ENCODE data around the gene RRP1B.

DNA sequence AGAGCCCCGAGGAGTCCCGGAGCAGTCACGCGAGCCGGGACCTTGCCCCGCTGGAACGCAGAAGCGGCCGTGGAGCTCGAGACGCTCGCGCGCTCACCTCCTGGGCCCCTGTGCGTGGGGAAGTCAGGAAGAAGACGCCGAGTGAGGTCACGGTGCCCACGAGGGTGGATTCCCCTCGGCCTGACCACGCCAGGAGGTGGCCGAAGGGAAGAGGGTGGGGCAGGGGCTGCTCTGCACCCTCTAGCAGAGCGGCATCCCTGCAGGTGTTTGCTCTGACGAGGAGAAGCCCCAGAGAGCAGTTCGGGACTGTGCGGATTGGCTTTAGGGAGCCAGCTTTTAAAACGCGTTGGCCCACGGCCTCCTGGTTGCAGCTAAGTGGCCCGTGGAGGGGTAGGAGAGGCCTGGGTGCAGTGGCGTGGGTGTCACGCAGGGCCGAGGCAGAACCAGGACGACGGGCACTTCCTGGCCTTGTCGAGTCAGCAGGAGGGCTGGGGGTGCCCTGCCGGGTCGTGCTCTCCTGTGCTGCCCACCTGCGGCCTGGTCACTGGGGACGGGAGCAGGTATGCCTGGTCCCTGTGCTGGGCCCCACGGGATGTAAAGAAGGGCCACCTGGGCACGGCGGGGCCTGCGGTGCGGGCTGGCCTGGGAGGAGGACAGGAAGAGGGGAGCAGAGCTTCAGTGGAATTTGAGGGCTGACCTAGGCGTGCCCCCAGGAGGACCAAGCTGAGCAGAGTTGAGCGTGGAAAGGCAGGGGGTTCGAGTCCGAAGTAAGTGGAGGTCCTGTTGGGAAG is 60.6 kb downstream of the RRP1B start:
- TF ChIP-seq, protein P1, sequence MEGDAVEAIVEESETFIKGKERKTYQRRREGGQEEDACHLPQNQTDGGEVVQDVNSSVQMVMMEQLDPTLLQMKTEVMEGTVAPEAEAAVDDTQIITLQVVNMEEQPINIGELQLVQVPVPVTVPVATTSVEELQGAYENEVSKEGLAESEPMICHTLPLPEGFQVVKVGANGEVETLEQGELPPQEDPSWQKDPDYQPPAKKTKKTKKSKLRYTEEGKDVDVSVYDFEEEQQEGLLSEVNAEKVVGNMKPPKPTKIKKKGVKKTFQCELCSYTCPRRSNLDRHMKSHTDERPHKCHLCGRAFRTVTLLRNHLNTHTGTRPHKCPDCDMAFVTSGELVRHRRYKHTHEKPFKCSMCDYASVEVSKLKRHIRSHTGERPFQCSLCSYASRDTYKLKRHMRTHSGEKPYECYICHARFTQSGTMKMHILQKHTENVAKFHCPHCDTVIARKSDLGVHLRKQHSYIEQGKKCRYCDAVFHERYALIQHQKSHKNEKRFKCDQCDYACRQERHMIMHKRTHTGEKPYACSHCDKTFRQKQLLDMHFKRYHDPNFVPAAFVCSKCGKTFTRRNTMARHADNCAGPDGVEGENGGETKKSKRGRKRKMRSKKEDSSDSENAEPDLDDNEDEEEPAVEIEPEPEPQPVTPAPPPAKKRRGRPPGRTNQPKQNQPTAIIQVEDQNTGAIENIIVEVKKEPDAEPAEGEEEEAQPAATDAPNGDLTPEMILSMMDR (IDR thresholded peaks at IDR 0.05 in 4 of 5, conservative IDR thresholded peaks at IDR 0.05 in 1 of 5): no peak
- no peak for TF ChIP-seq POLR2A (IDR thresholded peaks at IDR 0.05)

All from gastrocnemius medialis (tissue), 4 donors.